CD4-positive, alpha-beta T cell treated with Interleukin-4 for 1 hour (primary cell): ENCODE data around the gene CDC14B.
"Not testable (repeated sequence)": the region's sequence is repeated elsewhere in the genome, so short reads cannot be mapped to it uniquely, and the experiment has no call there.

ENCODE experiments used
- DNase-seq, 2 donors: peaks; one replicate each; pipeline ENCODE4 v3.0.0-alpha.2; 2020 to 2022

CDC14B gene

GRCh38 chr9:96619491-96620180, at the start of gene CDC14B:
CDC14B (minus strand) TSS chr9:96619843; CDS start chr9:96619378, 465 bp downstream.
- DNase-seq: peak; percentile 81 to 85

- no peak for DNase-seq
Observed at GRCh38 chr9:96668868-96669534, 49.4 kb upstream of the CDC14B start.

GRCh38 chr9:96667363-96667728, 47.7 kb upstream of the CDC14B start:
- no peak for DNase-seq

GRCh38 chr9:96666653-96667362, 47.2 kb upstream of the CDC14B start:
- DNase-seq: peak; percentile 13 to 61

GRCh38 chr9:96665789-96666188, 46.1 kb upstream of the CDC14B start:
- no peak for DNase-seq

GRCh38 chr9:96663506-96664120, 44.0 kb upstream of the CDC14B start:
- no peak for DNase-seq

GRCh38 chr9:96661711-96662110, 42.1 kb upstream of the CDC14B start:
- no peak for DNase-seq

- DNase-seq: no peak
Observed at GRCh38 chr9:96660692-96661248, 41.1 kb upstream of the CDC14B start.

- peak; percentile 84 to 85 for DNase-seq
Observed at GRCh38 chr9:96655198-96655851, 35.7 kb upstream of the CDC14B start, which contains the start of gene PRXL2C. PRXL2C (minus strand) TSS chr9:96655317; CDS start chr9:96655281, 36 bp downstream.

GRCh38 chr9:96654450-96655197, 35.0 kb upstream of the CDC14B start:
- DNase-seq: peak; percentile 90

- peak in 1 of 2 donors; percentile 45 for DNase-seq
Observed at GRCh38 chr9:96651626-96652025, 32.0 kb upstream of the CDC14B start.

GRCh38 chr9:96649620-96650324, 30.1 kb upstream of the CDC14B start:
- DNase-seq: no peak

GRCh38 chr9:96646081-96646991, 26.7 kb upstream of the CDC14B start:
- DNase-seq: peak; percentile 17 to 35

- DNase-seq: no peak
Observed at GRCh38 chr9:96644137-96644536, 24.5 kb upstream of the CDC14B start.

GRCh38 chr9:96641514-96641913, 21.9 kb upstream of the CDC14B start:
- no peak for DNase-seq

- DNase-seq: no peak
Observed at GRCh38 chr9:96638606-96639364, 19.1 kb upstream of the CDC14B start.

GRCh38 chr9:96636368-96636767, 16.7 kb upstream of the CDC14B start:
- no peak for DNase-seq

GRCh38 chr9:96633579-96633978, 13.9 kb upstream of the CDC14B start:
- DNase-seq: not testable (repeated sequence)

- DNase-seq: no peak
Observed at GRCh38 chr9:96626912-96627311, 7.3 kb upstream of the CDC14B start.
